Activated CD4-positive, alpha-beta T cell treated with anti-CD3 and anti-CD28 coated beads, Interleukin-2, amount 50 U/mL, for 24 hours (primary cell): ENCODE measurements around the gene SIAH1.
A peak's percentile ranks its signal among the peaks of the same experiment; 100 is the strongest.
"Not testable (repeated sequence)": the region's sequence is repeated elsewhere in the genome, so short reads cannot be mapped to it uniquely, and the experiment has no call there.

Experiments used
- DNase-seq, 2 donors: peaks; one replicate each; pipeline ENCODE4 v3.0.0-alpha.2; 2020; ENCODE audit warnings: low read depth in 1 of 2, low spot score in 1 of 2

The SIAH1 gene

DNA sequence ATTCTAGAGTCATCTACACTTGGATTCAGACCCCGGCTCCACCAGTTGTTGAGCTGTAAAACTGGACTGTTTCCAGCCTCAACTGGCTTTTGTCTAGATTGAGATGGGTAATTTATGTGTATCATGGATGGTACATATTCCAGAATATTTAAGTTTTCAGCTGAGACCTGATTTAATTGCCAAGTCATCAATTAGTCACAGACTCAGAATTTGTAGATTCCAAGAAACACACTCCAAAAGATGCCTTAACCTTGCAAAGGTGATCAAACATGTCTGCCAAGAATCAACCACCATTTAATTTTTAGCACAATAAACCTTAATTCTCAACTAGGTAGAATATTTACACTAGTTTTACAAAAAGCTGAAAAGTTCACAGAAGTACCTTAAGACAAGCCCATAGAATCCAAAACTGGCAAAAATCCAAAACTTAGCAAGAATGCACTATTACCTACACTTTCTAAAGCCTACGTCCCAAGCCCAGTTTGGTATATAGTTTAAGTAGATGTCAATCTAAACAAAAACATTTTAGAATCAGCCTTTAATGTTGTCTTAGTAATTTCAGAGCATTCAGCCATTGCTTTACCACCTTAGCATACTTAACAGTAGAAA lies 17.7 kb downstream of the SIAH1 start:
- DNase-seq, result no peak

DNA sequence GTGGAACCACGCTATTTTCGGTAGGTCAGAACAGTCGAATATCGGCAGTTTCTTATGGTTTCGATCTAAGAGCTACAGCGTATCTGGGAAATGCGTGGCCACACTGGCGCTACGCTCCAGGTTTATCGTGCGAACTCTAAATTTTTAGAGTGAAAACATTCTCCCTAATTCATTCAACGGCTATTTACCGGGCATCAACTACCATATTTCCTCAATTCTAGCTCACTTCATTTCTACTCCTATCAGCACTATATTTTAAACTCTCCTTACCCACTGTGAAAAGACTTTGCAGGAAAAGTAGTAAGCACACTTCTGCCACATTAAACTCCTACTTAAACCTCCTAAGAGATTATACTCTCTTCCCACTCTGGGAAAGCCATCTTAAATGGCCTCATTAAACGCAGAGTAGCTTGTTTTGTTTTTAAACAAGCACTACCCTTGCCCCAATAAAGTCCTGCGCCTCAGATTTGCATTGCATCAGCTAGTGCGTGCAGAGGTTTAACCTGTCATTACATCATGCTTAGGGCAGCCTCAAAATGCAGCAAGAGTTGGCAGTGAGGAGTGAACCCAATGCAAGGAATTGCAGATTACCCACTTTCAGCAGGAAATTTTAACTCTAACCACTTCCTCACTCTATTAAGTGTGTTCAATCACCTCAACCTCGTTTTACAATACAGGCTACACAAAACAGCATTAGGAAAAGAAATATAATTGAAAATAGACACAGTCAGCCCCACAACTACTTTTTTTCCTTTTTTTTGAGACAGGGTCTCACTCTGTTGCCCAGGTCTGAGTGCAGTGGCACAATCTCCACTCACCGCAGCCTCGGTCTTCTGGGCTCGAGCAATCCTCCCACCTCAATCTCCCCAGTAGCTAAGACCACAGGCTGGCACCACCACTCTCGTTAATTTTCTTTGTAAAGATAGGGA lies 18.8 kb downstream of the SIAH1 start:
- DNase-seq, result no peak

DNA sequence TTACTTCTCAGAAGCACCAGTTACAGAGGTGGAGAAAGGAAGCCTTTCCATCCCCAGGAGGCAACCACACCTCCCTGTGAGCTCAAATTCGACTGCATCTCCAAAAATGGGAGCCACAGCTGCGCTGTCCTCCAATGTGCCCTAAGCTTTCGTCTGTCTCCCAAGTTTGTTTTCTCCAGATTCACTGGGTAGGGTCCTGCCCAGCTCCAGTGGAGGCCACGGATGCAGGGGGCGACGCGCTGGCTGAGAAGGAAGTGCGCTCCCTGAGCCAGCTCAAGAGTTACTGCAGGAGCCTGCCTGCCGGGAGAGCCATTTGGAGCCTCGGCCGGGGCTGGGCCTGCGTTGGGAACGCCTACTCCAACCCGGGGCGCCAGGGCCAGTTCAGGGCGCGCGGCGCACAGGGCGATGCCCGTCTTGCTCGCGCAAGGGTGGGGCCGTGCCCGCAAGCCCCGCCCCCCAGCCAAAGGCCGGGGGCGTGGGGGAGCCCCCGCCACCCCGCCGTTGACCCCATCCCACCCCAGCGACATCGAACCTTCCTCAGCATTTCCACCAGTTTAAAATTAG lies 19.5 kb downstream of the SIAH1 start:
- DNase-seq, result peak; percentile 45 to 64

DNA sequence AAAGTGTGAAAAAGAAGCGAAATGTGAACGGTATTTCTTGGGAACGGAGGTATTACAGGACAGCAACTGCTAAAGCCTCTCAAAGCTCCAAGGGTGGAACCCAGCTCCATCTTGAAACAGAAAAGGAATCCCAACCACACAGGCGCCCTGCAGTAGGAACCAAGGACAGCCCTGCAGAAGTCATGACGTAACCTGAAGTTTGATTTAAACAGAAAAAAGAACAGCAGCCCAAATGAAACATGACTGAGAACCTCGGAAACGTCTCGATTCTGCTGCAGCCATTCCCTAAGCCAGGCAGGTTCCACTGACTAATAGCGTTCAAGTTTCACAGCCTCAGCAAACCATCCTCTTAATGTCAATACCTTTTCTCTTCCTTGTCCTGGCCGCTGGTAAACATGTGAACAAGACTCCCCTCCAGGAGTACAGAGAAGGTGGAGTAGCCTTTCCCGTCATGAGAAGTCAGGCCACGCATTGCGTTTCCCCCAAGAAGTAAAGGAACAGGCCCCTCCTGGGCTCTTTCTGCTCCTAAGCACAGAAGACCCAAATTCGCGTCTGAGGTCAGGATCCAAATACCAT lies 20.1 kb downstream of the SIAH1 start:
- no peak for DNase-seq

DNA sequence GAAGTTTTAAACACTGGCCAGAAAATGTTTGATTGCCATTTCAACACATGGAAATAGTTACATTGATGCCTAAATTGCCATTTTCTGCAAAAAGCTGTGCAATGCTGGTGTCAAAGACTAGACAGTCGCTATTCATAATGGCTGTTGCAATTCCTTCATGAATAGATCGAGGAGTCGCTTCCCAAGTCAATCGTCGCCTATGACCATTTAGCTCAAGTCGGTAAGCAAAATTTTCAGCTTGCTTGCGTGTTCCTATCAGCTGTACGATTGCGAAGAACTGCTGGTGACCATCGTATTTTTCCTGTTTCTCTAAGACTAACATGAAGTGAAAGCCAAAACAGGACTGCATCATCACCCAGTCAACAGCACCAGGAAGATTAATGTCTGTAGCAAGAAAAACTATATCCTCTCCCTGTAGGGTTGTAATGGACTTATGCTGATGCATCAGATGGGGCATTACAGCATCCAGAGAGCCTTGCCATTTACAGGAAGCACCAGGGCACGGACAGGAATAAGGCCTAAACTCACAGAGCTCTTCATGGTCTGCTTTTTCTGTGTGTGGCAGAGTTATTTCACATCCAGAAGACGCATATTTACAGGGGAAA lies 23.6 kb downstream of the SIAH1 start:
- DNase-seq, result no peak

DNA sequence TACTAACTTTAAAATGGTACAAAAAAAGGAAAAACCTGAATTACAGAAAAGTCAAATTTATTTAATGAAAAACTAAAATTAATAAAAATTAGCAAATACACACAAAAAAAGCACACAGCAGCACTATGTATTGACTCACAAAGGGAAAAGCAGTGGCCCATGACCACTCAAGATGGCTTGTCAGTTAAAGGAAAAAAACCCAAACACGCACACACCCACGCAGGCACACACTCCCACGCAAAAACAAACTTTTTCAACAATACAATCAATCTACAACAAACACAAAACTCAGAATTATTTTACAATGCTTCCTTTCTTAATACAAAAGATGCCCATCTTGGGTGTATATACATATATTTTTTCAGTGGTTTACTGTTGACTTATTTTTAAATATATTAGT lies 24.2 kb downstream of the SIAH1 start:
- DNase-seq, result no peak

DNA sequence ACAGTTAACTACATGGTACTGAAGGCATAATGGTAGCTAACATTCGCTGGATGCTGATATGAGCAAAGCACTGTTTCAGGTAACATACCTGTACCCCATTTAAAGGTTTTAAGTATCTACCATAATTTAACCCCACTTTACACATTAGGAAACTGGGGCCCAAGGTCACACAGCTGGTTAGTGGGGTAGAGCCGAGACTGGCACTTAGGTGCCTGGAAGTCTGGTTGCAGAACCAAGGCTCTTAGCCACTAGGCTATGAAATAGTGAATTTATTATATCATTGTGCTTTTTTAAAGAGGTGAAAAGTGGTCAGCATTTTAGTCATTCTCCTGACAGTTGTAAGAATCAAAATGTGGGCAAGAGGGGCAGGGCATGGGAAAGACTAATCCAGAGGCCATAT lies 25.2 kb downstream of the SIAH1 start:
- no peak for DNase-seq

DNA sequence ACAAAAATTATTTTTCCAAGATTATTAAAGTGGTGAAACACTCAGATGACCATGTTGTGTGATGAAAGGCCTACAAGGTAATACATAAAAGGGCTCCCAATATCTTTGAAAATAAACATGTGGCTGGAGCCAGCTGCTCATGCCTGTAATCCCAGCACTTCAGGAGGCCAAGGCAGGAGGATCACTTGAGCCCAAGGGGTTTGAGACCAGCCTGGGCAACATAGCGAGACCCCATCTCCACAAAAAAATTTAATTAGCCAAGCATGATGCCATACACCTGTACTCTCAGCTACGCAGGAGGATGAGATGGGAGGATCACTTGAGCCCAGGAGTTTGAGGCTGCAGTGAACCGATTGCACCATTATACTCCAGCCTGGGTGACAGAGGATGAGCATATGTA lies 26.8 kb downstream of the SIAH1 start:
- DNase-seq, result no peak

DNA sequence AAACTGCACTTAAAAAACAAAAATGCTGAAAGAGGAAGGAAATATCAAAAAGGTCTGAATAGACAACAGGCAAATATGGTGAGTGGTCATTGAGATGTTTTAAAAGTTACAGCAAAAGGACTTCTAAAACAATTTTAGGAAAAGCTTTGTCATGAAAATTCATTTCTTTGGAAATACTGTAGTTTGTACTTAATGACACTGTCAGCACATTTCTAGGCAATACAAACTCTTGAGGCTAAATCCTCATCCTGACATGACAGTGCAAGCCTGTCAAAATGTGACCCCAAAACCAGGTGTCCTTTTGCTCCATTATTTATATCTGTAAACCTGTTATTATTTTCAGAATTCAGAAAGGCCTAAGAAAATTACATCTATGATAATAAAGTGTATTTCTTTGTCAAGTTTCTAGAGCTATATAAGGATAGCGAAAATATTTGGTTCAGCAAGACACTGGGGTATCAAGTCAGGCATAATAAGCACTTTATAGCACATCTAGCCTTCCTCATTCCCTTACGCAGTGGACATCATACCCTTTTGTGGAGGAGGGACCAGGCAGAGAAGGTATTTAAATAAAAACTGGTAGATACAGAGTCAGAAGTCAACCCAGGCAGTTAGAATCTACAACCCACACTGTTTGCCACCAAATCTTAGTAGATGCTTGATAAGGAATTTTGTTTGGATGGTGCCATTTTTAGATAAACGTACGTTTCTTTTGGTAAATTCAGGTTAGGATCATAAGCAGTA lies 28.4 kb downstream of the SIAH1 start:
- no peak for DNase-seq

DNA sequence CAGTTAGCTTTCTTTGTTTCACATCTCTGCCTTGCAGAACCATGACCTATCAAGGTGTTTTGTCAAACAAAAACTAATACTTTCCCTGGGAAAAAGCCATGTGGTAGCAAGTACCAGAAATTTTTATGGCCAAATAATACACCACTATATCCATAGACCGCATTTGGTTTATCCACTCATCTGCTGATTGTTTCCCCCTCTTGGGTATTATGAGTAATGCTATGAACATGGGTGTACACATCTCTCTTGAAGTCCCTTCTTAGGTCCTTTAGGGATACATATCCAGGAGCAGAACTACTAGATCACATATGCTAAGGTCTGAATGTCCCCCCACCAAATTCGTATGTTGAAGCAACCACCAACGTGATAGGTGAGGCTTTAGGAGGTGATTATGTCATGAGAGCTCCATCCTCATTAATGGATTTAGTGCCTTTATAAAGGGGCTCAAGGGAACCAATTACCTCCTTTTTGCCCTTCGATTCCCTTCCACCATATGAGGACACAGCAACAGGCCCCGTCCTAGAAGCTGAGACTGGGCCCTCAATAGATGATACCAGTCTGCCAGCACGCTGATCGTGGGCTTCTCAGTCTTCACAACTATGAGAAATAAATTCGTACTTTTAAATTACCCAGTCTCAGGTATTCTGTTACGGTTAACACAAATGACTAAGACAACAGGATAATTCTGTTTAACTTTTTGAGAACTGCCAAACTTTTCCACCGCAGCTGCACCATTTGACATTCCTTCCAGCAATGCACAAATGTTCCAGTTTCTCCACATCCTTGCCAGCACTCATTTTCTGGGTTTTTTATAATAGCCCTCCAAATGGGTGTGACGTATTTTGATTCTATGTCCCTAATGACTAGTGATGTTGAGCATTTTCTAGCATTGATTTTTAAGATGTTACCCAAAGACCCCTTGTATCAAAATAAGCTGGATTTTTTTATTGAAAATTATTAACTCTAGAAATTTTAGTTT lies 30.0 kb downstream of the SIAH1 start:
- no peak for DNase-seq

DNA sequence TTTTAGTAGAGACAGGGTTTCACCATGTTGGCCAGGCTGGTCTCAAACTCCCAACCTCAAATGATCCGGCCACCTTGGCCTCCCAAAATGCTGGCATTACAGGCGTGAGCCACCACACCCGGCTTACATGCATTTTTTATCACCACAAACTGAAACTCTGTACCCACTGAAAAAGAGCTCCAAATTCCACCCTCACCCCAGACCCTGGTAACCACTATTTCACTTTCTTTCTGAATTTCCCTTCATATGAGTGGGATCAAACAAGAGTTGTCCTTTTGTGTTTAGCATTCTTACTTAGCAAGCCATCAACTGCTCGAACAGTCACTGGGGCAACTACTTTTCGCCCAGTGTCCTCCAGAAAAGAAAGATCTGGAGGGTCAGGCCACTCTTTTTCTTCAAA lies 30.8 kb downstream of the SIAH1 start:
- not testable (repeated sequence) for DNase-seq

DNA sequence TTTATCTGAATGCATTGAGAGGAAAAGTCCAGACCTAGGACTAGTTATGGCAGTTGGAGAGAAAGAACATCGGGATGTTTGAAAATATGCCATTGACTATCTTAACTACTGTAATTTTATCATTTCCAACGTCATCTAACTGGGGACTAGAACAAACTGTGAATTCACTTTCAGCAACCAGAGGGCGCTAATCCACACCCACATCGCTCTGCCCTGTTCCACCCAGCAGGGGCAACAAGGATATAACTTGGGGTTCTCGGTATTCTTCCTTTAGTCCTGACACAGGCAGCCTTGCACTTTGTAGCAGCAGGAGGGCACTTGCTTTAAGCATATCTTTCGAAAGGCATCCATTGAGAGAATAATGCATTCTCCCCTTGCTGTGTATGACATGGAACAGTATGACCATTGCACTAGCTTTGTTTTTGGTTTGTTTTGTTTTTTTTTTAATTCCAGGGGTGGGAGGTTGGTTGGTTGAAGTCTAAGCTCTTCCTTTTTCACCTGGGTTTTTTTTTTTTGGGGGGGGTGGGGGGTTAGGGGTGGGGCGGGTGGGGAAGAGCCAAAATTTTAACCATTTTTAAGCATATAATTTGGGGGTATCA lies 31.5 kb downstream of the SIAH1 start:
- peak in 1 of 2 donors; percentile 55 for DNase-seq

DNA sequence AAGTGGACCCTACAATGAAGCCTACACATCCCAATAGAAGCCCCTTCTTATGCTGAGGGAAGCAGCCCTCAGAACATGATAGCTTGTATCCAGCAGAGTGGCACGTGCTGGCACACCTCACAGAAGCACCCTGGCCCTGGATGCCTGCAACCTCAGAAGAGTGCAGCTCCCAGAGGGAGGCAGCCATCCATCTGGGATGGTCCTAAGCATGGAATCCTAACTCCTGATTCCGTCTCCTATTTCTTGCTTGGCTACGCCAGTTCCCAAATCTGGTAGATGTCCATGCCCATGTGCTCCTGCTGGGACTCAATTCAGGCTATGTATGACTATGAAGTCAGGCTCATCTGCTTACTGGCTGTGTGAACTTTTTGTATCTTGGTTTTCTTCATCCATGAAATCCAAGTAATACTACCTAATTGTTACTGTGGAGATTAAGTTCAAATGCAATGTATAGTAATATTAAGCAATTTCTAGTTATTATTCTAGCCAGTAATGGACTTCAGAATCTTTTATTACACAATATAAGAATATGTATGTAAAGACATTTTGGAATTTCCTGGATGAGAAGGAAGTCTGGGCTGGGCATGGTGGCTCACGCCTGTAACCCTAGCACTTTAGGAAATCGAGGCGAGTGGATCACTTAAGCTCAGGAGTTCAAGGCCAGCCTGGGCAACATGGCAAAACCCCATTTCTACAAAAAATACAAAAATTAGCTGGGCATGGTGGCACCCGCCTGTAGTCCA lies 32.4 kb downstream of the SIAH1 start:
- DNase-seq, result no peak

DNA sequence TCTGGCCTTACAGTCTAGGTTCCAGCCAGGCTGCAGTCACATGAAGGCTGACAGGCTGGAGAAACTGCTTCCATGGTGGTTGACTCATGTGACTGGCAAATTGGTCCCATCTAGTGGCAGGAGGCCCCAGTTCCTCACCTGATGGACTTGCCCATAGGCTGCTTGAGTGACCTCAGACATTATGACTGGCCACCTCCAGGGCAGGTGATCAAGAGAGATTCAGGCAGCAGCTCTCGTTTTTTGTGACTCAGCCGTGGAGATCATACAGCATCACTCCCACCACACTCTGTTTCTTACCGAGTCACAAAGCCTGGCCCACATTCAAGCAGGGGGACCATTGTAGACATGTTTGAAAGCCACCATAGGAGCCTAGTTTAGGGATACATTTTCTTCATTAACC lies 34.5 kb downstream of the SIAH1 start:
- DNase-seq, result no peak

DNA sequence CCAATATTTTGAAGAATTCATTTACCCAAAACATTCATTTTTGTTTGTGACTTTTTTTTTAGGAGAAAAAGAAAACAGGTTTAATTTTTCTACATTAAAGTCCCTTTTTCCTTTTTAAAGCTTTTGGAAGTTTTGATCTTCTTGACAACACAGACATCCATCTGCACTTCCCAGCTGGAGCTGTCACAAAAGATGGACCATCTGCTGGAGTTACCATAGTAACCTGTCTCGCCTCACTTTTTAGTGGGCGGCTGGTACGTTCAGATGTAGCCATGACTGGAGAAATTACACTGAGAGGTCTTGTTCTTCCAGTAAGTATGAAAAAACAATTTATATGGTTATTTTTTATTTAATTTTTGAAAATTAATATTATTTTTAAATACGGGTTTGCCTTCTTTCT lies 37.2 kb downstream of the SIAH1 start:
- no peak for DNase-seq

DNA sequence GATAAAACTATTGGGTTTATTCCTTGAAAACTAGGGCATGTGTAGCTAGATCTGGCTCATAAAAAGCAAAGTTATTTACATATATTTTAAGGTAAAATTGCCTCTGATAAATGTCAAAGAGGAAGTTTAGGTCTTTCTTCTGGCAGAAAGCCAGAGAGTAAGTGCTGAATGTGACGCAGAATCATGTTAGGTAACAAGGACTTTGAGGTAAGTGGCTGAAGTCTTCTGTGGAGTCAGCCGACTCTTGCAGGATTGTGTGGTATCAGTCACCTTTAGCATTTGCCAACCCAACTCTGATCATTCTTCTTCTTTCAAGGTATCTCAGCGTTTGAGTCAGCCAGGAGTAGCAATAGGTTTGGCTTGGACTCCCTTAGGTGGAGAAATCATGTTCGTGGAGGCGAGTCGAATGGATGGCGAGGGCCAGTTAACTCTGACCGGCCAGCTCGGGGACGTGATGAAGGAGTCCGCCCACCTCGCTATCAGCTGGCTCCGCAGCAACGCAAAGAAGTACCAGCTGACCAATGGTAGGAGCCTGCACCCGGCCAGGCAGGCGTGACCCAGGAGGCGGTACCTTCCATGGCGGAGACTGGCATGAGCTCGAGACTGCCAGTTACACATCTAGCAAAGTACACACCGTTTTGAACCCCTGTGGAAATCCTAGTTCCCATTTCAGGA lies 37.9 kb downstream of the SIAH1 start:
- DNase-seq, result no peak

DNA sequence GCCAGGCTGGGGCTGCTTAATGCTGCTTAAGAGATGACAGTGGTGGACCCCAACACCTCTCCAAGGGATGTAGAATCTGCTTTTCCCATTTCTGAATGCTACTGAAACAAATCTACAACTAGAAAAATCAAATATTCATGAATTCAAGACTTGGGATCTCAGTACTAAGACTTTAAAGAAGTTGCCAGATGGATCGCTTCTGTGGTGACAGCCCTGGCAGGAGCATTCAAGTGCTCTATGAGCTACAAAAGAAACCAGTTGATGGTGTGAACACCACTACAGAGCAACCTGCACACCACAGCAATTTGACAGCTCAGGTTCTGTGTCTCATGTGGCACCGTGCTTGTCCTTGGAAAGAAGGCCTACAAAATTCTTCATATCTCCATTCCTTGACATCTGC lies 42.6 kb downstream of the SIAH1 start:
- no peak for DNase-seq

DNA sequence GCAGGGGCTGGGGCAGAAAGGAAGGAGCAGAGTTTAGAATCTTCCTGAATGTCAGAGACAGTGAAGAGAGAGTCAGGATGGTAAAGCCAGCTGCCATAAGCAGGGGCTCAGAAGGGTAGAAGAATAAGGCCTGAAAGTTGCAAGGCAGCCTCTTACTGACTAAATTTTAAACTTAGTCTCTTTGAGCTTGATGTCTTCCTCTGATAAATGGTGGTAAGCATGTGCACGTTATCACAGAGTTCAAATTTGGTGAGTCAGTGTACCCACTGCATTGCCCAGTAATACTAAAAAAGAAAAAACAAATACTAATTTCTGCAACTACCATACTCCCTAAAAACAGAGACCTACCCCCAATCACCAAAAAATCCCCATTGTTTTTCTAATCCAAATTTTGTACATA lies 45.2 kb downstream of the SIAH1 start:
- no peak for DNase-seq
